ENCODE results near the gene SHLD2.
"Not testable (repeated sequence)": the region's sequence is repeated elsewhere in the genome, so short reads cannot be mapped to it uniquely, and the experiment has no call there.

DNA sequence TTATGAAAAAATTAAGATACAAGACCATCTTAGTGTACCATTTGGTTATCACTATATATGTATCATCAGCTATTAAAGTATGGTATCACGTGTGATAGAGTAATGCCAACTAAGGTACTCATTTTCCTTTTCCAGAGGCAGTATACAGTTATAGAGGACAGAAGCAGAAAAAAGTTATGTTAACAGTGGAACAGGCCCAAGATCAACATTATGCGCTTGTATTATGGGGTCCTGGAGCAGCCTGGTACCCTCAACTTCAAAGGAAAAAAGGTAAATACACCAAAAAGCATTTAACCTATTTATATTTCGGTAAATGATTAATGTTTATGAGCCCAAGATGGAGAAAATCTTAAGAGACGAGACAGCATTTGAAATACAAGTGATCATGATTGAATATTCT lies 75.7 kb downstream of the SHLD2 start:
- not testable (repeated sequence) for TF ChIP-seq POLR2A (IDR thresholded peaks at IDR 0.05)
- TF ChIP-seq, protein P1, sequence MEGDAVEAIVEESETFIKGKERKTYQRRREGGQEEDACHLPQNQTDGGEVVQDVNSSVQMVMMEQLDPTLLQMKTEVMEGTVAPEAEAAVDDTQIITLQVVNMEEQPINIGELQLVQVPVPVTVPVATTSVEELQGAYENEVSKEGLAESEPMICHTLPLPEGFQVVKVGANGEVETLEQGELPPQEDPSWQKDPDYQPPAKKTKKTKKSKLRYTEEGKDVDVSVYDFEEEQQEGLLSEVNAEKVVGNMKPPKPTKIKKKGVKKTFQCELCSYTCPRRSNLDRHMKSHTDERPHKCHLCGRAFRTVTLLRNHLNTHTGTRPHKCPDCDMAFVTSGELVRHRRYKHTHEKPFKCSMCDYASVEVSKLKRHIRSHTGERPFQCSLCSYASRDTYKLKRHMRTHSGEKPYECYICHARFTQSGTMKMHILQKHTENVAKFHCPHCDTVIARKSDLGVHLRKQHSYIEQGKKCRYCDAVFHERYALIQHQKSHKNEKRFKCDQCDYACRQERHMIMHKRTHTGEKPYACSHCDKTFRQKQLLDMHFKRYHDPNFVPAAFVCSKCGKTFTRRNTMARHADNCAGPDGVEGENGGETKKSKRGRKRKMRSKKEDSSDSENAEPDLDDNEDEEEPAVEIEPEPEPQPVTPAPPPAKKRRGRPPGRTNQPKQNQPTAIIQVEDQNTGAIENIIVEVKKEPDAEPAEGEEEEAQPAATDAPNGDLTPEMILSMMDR (IDR thresholded peaks at IDR 0.05), result not testable (repeated sequence)

Measured in ovary (tissue), 3 donors.